IPS-NIHi11 (cell line): ENCODE measurements around the gene TPR.
"Not testable (repeated sequence)": the region's sequence is repeated elsewhere in the genome, so short reads cannot be mapped to it uniquely, and the experiment has no call there.

Source experiments
- DNase-seq: peaks from one replicate; pipeline ENCODE4 v3.0.0; 2012; ENCODE audit warnings: mixed read lengths, low spot score

Gene TPR

DNA sequence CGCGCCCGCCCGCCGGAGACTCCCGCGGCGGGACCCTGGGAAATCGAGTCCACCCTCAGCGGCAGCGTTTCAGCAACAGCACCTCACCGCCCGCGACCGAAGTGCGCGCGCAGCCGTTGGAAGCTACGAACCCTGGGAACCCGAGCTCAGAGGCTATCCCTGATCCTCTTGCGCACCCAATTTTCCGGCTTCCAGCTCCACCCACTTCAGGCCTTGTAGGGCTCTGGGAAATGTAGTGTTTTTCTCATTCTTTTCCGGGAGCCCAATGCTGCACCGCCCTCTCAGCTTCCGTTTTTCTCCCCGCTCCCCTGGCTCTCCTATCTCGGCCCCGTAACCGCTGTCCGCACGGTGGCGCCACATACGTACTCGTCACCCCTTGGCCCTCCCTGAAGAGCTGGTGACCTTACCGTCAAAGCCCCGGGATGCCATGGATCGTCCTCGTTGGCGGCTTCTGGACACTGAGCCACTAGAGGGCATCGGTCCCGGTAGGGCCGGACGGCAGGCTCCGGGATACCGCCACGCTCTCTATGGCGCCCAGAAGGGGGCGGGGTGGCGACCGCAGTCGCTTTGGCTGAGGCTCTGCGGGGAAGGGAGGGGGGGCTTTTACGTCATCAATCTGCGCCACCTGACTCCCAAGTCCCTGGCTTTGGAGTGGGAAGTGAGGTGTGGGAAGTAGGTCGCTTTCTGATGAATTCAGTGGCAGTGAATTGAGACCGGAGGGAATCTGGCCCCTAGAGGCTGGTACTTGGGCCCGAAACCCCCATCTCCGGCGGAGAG, at the start of gene TPR, which contains the start of gene ODR4:
TSS of gene TPR (minus strand) at position 102 of the 777 bp plus-strand sequence. CDS start 225 bp downstream, outside the sequence.
TSS of gene ODR4 (plus strand) at position 687 of the 777 bp plus-strand sequence. CDS start 3,948 bp downstream, outside the sequence.
- peak; percentile 92 for DNase-seq

DNA sequence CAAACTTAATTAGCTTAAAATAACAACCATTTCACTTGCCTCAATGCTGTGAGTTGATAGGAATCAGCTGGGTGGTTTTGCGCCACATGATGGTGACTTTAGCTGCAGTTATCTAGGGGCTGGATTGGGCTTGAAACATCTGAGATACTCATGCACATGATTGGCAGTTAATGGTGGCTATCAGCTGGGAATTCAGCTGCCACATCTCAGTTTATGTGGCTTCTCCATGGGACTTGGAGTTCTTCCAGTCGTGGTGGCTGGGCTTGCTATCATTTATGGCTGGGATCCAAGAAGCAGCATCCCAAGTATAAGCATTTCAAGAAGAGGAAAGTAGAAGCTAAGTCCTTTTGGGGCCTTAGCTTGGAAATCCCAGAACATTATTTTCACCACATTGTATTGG, 49.5 kb upstream of the TPR start:
- no peak for DNase-seq

DNA sequence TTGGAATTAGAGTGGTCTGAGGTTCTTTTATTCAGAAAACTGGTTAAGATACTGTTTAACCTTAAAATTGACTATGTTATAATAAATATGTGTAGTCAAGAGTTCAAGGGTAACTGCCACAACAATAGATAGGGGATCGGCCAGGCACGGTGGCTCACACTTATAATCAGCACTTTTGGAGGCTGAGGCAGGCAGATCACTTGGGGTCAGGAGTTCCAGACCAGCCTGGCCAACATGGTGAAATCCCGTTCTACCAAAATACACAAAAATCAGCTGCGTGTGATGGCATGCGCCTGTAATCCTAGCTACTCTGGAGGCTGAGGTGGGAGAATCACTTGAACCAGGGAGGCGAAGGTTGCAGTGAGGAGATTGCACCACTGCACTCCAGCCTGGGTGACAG, 46.4 kb upstream of the TPR start:
- no peak for DNase-seq

DNA sequence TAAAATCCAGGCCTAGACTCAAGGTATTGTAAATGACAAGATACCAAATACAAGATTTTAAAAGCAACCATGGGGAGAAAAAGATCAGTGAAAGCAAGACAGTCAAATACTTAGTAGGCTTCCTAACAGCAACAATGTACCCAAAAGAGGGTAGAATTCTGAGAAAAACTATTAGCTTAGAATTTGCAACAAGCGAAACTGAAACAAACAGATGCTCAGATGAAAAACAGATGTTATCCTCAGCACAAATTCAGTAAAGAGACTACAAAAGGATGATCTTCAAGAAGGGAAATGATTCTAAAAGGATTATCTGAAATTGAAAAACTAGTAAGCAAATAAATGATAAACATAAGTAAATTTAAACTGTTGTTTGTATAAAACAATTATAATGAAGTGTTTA, 45.9 kb upstream of the TPR start:
- DNase-seq: no peak

DNA sequence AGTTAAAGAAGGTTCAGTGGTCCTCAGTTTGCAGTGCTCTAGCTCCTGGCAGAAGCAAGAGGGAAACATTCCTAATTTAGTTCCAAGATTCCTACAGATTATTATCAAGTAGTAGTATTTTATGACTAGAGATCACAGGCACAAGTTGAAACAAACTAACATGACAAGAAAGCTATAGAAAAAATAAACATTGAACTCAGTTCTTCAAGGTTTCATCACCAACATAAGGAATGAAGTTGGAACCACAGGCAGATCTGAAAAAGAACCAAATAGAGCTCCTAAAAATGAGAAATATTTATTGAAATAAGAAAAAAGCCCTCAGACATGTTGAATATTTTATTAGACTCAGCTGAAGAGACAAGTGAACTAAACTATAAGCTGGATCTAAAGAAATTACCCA, 45.3 kb upstream of the TPR start:
- no peak for DNase-seq

DNA sequence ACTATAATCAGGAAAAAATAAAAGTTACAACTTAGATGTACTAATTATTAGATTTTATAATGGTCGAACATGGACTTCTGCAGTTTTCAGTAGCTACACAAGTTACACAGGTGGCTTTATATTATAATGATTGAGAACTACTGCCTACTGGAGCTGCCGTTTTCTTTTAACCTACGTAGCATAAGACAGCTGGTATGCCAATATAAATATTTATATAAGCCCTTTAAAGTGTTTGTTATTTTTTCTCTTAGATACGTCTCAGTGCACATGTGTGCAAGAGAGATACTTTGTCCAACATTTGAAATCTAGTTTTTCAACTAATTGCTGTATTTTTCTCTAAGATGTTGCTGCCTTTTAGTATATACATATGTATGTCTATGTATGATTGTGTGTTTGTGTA, 43.5 kb upstream of the TPR start:
- no peak for DNase-seq

DNA sequence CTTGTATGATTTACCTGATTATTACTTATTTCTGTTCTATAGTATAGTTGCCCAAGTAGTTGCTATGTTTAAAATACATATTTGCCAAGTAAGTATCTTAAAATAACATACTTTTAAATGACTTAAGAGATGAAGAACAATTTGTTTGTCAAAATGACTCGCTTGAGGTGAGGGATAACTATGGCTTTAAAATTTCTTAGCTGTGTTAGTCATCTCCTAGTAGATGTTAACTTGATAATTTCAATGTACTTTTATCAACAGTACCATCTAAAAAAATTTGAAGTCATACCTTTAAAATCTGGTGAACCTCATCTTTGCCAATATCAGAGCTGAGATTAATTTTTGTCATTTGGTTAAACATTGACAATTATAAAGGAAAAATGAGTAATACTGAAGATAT, 38.3 kb upstream of the TPR start:
- DNase-seq: no peak

DNA sequence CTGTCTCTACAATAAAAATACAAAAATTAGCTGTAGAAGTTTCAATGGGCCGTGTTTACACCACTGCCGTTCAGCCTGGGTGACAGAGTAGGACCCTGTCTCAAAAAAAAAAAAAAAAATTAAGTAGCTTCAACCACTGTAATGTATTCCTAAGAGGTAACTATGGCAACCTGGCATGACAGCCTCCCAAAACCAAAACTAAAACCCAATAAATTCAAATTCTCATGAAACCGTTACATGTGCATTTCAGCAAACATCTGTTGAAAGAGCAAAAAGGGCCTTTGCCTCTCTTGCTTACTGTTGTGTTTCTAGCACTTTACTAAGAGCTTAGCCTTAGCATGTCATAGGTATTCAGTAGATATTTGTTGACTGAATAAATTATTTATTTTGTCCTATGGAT, 34.0 kb upstream of the TPR start:
- no peak for DNase-seq

DNA sequence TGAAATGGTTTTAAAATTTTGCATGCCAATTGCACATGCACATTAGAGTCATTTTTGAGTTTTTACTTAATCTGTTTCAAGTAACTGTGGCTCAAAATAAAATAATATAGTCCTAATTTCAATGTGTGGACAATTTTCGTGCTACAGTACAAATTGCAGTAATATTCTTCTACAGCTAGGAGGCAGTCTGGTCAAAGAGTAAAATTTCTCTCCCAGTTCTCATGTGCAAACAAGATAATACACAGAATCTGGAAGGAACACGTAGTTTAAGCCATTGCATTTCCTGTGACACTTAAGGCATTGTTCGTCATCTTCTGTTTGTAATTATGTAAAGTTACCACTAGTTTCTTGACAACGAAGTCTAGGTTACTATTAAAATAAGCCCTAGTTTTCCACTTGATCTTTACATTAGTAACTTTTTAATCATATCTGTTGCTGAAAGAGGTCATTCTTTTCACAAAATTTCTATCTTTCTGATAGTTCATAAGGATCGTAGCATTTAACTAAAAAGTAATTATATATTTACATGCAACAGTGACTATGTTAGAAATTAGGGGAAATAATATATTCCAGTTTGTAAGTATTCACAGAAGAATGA, 29.5 kb upstream of the TPR start:
- DNase-seq: peak; percentile 32

DNA sequence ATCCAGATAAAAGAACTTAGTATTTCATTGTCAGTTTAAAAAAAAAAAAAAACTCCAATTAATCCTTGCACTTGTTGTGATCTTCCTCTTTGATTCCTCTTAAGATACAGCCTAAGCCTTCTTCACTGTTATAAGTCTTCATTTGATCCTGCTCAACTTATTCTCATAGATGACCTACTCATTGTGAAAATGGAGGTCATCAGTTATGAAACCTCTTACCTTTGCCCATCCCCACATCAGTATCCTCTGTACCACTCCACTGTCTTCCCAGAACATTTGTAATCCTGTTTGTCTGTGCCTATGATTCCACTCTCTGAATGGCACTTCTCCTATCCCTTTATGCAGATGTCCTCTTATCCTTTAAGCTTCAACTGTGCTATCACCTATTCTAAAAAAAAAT, 28.6 kb upstream of the TPR start:
- DNase-seq: no peak

DNA sequence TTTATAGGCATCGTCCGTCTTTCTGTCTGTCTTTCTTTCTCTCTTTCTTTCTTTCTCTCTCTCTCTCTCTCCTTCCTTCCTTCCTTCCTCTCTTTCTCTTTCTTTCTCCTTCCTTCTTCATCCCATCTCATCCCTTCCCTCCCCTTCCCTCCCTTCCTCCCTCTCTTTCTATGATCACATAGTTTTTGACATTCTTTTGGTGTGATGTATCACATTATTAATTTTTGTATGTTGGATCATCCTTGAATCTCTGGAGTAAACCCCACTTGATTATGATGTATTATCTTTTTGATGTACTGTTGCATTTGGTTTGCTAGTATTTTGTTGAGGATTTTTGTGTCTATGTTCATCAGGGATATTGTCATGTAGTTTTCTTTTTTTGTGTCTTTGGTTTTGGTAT, 26.4 kb upstream of the TPR start:
- DNase-seq: not testable (repeated sequence)

DNA sequence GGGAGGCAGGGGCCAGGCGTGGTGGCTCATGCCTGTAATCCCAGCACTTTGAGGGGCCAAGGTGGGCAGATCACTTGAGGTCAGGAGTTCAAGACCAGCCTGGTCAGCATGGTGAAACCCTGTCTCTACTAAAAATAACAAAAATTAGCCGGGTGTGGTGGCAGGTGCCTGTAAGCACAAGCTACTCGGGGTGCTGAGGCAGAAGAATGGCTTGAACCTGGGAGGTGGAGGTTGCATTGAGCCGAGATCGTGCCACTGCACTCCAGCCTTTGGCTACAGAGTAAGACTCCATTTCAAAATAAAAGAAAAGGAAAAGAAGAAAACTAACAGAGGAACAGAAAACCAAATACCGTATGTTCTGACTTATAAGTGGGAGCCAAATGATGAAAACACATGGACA, 17.7 kb upstream of the TPR start:
- not testable (repeated sequence) for DNase-seq

DNA sequence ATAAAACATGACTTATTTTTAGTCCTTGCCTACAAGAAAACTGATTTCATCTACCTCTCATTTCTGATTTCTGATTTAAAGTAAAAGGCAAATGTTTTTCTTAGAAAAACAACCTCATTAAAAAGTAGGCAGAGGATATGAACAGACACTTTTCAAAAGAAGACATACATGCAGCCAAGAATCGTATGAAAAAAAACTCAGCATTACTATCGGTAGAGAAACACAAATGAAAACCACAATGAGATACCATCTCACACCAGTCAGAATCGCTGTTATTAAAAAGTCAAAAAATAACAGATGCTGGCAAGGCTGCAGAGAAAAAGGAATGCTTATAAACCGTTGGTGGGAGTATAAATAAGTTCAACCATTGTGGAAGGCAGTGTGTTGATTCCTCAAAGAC, 16.8 kb upstream of the TPR start:
- DNase-seq: no peak

DNA sequence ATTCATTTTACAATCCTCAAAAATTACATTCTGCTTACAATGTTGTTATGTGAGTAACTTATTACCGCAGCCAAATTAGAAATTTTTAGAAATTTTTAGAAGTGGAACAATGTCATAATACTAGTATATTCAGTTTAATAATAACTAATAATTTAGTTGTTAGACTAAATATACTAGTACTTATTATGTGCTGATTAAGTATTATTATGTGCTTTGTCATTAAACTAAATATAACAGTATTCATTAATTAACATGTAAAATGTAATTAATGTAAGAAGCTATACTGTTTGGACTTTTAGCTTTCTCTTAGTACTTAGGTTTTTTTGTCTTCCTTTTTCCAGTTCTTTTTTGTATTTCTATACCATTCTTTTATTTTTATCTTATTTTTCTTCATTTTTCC, 15.9 kb upstream of the TPR start:
- no peak for DNase-seq

DNA sequence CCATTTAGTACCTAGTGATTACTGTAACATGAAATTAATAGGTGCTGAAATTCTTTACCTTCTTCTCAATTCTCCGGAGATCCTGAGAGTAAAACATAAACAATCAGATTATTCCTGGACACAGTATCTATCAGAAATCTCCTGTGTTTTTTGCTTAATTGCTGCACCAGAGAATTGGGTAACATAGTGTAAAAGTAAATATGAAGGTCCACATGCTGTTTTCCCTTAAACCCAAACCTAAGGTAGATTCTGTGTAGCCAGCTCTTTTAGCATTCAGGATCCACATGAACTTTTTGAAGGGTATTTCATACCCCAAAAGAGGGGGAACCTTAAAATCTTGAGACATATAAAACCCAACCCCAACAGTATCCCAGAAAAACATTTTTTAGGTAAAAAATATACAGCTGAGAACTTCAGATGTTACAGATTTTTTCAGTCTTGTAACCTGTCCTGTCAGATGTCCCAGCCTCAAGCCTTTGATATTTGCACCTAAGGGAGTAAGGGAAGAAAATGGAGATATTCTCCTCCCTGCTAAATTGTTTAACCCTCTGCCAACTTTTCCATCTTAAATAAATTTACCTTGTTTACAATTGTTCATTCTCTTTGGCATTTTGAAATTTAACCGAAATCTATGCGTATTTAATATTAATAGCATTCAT, 11.8 kb upstream of the TPR start:
- DNase-seq: no peak

DNA sequence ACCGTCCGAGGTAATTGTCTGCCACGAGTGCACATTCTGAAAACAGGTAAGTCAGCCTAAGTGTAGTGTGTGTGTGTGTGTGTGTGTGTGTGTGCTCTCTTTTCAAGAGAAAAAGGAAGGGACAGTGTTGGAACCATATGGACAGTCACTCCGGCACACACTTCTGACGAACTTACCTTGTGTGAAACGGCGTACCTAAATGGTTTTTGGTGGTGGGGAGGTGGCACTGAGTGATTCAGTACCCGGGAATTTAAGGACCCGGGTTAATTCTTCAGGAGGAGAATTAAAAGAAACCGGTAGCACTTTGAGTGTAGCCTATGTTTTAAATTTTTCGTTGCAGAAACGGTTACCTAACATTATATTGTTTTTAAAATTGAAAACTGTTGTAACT, 871 bp upstream of the TPR start:
- no peak for DNase-seq

DNA sequence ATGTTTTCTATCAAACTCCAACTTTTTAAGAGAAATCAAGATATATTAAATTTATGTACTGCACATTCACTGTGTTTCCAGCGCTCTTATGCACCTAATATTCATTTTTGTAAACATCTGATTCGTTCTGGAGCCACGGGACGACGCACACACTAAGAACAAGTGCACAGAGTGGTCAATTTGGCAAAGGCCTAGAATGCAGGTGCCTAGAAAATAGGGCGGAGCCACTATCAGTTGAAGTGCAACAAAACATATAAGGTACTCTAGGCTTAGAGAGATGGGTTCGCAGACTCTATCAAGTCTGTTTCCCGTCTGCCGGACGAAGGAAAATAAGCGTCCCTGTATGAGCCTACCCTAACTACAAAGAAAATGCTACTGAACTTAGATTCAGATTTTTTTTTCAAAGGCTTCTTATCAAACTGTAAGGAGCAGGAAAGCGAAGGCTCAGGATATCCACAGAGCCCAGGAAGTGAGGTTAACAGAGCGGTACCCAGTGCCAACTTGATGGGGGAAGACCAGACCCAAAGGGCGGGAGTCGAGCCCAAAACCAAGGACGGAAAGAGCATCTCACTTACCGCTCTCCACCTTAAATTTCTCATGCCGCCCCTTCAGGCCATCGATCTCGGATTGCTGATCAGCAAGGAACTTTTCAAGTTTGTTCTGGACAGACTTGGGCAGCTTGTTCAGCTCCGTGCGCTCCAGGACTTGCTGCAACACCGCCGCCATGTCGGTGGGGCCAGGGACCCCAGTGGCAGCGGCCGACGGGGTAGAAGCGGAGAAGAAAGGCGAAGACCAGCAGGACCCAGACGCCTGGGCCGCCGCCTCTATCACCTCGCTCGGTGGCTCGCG, 526 bp downstream of the TPR start:
- DNase-seq: peak; percentile 25

DNA sequence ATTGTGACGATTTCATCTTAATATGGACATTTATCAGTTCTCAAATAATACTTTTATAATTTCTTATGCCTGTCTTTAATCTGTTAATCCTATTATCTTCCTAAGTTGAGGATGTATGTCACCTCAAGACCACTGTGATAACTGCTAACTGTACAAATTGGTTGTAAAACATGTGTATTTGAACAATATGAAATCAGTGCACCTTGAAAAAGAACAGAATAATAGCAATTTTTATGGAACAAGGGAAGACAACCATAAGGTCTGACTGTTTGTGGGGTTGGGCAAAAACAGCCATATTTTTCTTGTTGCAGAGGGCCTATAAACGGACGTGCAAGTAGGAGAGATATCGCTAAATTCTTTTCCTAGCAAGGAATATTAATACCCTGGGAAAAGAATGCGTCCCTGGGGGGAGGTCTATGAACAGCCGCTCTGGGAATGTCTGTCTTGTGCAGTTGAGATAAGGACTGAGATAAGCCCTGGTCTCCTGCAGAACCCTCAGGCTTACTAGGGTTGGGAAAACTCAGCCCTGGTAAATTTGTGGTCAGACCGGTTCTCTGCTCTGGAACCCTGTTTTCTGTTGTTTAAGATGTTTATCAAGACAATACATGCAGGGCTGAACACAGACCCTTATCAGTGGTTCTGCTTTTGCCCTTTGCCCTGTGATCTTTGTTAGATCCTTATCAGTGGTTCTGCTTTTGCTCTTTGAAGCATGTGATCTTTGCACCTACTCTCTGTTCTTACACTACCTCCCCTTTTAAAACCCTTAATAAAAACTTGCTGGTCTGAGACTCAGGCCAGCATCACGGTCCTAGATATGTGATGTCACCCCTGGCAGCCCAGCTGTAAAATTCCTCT, 27.0 kb downstream of the TPR start:
- not testable (repeated sequence) for DNase-seq

DNA sequence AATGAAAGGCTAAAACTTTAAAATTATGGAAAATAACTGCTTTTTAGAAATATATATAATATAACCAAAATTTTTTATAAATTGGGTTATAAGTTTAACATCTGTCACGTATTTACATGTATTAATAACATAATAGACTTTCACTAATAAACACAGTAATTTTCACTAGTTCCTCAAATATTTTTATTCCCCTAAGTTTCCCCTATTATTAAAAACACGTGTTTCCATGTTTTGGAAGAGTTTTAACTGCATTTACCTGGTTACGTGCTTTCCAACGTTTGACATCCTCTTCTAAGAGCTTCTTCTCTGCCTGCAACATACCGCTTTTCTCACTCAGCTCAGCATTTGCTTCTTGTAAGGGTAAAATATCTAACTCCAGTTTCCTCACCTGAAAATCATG, 34.3 kb downstream of the TPR start:
- DNase-seq: no peak

DNA sequence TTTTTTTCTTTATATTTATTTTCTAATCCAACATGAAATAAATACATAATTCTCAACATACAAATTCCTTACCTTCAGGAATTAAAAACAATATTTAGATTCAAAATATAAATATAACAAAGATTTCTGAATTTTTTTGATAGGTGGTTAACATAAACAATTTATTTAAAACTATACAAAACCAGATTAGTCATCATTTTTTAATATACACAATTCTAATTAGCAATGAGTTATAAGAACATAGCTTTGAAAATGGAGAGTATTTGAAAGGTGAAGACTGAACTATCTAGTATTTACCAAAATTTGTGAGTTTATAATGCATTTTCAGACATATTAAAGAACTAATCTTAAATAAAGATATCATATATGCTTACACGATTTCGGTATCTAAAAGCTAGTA, 37.5 kb downstream of the TPR start:
- DNase-seq: no peak

DNA sequence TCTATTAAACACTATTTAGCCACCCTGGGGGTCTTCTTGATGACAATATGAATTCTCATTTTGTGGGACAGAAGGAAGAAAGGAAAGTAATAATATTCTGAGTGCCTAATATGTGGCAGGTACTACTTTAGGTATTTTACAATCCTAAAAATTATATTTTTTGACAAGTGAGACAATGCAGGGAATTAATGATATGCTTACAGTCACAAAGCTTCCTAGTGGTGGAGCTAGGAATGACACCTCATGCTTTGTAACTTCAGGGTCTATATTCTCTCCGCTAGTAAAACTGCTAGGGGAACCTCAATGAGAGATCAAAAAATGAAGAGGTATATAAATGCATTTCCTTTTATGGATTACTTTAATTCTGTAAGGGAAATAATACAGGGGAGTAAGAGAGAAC, 44.3 kb downstream of the TPR start:
- no peak for DNase-seq
